ENCODE data around the gene FAM13C.
"Not testable (repeated sequence)": the region's sequence is repeated elsewhere in the genome, so short reads cannot be mapped to it uniquely, and the experiment has no call there.

Gene FAM13C

DNA sequence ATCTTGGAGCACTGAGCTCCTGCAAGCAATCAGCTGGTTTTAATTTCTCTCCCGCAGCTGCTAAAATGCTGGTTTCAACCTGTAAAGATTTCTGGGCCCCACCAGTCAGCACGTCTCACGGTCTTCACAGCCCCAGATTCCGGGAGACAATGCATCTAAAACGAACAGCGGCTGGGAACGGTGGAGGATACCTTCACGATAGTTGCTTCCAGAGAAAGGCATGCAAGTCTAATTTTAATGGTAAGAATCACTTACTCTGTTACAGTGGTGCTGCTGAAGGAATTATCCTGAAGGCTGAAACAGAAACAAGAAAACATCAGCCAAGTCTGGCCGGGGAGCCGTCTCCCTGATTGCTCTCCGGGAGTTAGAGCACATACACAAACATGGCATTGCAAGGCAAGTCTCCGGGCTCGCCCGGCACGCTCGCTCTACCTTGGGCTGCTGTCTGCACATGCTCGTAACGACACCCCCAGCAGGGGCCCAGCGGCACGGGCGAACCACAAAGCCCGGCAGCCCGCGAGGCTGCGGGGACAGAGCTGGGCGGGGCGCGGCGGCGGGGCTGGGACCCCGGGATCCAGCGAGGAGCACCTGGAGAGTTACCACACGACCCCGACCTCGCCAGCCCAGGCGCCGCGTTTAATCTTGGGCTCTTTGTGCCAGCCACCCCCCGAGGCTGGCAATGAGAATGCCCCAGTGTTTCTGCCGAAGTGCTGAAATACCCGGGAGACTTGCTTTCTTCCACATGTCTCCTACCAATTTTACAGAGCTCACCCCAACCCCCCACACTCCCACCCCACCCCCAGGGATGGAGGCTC lies at the start of gene FAM13C:
TSS of gene FAM13C (minus strand) at position 406 of the 815 bp plus-strand sequence. CDS start at position 317, 89 bp downstream.
- no peak for DNase-seq

GRCh38 chr10:59405235-59405634 lies 42.9 kb upstream of the FAM13C start:
- no peak for DNase-seq

DNA sequence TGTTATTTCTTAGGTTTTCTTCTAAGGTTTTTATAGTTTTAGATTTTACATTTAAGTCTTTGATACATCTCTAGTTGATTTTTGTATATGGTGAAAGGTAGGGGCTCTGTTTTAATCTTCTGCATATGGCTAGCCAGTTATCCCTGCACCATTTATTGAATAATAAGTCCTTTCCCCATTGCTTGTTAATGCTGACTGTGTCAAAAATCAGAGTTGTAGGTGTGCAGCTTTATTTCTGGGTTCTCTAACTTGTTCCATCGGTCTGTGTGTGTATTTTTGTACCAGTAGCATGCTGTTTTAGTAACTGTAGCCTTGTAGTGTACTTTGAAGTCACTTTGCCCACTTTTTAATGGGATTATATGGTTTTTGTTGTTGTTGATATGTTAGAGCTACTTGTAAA lies 37.9 kb upstream of the FAM13C start:
- no peak for DNase-seq

- not testable (repeated sequence) for DNase-seq
Measured at GRCh38 chr10:59399329-59399728, 37.0 kb upstream of the FAM13C start.

DNA sequence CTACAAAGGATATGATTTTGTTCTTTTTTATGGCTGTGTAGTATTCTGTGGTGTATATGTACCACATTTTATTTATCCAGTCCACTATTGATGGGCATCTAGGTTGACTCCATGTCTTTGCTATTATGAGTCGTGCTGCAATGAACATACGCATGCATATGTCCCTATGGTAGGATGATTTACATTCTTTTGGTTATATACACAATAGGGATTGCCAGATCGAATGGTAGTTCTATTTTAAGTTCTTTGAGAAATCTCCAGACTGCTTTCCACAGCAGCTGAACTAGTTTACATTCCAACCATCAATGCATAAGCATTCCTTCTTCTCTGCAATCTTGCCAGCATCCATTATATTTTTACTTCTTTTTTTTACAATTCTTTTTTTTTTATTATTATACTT lies 35.6 kb upstream of the FAM13C start:
- DNase-seq: no peak

- DNase-seq: no peak
Measured at GRCh38 chr10:59395984-59396383, 33.6 kb upstream of the FAM13C start.

- DNase-seq: no peak
Measured at GRCh38 chr10:59393349-59393748, 31.0 kb upstream of the FAM13C start.

GRCh38 chr10:59391060-59391459 lies 28.7 kb upstream of the FAM13C start:
- DNase-seq: no peak

- DNase-seq: no peak
Measured at GRCh38 chr10:59388671-59388976, 26.3 kb upstream of the FAM13C start.

DNA sequence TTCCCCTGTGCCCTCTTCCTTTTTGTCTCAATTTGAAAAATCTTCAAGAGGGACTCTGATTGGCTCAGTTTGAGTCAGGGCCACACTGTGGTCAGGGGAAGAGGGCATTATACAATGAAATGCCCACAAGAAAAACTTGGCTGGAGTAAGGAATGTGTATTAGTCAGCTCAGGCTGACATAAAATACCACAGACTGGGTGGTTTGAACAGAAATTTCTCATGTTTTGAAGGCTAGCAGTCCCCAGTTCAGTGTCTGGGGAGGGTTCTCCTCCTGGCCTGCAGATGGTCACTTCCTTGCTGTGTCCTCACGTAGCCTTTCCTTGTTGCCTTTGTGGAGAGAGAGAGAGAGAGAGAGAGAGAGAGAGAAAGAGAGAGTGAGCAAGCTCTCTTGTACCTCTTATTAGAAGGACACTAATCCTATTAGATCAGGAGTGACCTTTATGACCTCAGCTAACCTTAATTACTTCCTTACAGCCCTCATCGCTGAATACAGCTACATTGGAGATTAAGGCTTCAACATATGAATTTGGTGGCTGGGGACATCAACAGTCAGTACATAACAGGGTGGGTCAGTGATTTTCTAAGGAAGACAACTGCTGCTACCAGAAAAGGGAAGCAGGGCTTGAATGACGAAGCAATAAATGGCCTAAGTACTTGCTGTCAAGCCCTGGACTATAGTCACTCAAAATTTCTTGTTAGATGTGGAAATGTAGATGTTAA lies 25.8 kb upstream of the FAM13C start:
- DNase-seq: no peak

DNA sequence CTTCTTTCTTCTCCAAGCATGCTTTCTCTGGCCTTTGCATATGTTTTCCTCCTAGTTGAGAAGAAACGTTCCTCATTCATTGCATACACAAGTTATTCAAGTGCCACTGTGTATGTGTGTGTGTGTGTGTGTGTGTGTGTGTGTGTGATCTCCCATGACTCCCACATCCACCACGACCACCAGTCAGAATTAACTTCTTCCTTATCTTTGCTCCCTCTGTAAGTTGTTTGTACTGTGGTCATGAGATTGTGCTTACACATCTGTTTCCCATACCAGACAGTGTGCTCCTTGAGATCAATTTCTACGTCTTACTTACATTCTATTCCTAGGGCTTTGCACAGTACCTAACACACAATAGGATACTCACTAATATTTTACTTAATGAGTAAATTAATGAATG lies 22.4 kb upstream of the FAM13C start:
- DNase-seq: no peak

- no peak for DNase-seq
Measured at GRCh38 chr10:59383908-59384307, 21.6 kb upstream of the FAM13C start.

- DNase-seq: no peak
Measured at GRCh38 chr10:59383436-59383835, 21.1 kb upstream of the FAM13C start.

- DNase-seq: no peak
Measured at GRCh38 chr10:59382831-59383295, 20.5 kb upstream of the FAM13C start.

DNA sequence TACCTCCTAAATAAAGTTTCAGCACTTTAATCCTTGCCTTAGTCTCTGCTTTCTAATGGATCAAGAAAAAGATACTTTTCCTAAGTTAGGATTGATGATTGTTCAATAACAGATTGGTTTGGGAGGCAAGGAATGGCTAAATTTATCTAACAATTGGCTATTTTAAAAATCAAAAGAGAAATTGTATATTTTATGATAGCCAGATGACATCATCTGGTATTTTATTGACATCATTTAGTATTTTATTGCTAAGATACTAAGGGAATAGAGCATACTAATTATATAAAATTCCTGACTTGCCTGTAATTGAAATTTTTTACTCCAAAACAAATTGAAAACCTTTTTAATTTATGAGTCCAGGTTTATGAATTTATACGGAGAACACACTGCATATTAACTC lies 19.3 kb upstream of the FAM13C start:
- no peak for DNase-seq

DNA sequence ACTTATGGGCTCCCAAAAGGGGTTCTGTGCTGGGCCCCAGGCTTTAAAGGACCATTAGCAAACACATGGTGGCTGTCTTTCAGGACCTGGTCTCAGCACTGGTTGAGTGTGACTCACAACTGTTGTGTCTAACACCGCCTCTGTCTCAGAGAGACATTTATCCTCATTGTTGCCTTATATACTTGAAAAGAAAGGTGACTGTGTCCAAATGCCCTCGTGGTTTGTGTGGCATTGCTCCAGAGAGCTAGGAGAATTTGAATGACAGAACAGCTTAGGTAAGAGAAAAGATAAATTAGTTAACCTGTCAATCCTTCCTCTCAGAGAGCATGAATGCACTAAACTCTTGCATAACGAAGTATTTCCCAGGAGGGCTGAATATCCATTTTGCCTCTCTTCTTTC lies 14.5 kb upstream of the FAM13C start:
- no peak for DNase-seq

GRCh38 chr10:59375990-59376389 lies 13.6 kb upstream of the FAM13C start:
- no peak for DNase-seq

DNA sequence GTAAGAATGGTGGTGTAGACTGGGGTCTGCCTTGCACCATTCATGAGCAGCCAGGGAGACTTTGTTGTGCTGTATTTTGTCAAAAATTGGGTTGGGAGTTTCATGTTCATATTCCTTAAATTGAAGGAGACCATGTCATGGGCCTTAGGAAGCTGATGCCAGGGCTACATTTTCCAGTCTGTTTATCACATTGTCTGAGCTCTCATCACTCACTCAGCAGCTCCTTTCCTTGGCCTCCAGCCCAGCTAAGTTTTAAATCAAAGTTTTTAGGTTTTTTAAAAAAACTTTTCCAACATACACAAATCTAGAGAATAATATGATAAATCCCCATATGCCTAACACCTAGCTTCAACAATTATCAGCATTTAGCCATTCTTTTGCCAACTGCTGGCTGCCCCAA lies 12.6 kb upstream of the FAM13C start:
- DNase-seq: no peak

- no peak for DNase-seq
Measured at GRCh38 chr10:59373071-59373470, 10.7 kb upstream of the FAM13C start.

GRCh38 chr10:59372543-59372942 lies 10.2 kb upstream of the FAM13C start:
- no peak for DNase-seq

GRCh38 chr10:59366290-59366689 lies 3.9 kb upstream of the FAM13C start:
- DNase-seq: no peak

DNA sequence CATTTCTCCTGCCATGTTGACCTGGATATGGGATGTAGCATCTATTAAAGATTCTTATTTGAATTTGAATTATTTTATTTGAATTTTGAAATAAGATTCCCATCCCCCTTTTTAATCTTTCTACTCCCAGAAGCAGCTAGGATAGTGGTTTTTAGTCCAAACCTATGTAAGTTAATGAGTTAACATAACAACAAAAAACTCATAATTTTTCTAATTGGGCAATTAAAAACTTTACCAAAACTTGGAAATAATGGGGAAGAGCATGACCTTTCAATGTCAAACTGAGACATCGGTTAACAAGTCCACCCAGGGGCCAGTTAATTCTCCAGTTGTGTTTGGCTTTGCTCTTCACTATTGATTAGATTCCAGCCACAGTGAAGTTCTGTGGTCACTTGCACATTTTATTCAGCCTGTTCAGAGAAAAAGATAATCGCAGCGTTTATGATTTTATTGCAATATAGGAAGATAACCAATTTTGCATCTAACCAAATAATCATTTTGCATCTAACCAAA lies 1.2 kb upstream of the FAM13C start:
- no peak for DNase-seq

- no peak for DNase-seq
Measured at GRCh38 chr10:59362959-59363381, 621 bp upstream of the FAM13C start.

- no peak for DNase-seq
Measured at GRCh38 chr10:59361663-59362143, 646 bp downstream of the FAM13C start.

All from AML-193 (cell line).